ENCODE data around the gene ZNF619.

DNA sequence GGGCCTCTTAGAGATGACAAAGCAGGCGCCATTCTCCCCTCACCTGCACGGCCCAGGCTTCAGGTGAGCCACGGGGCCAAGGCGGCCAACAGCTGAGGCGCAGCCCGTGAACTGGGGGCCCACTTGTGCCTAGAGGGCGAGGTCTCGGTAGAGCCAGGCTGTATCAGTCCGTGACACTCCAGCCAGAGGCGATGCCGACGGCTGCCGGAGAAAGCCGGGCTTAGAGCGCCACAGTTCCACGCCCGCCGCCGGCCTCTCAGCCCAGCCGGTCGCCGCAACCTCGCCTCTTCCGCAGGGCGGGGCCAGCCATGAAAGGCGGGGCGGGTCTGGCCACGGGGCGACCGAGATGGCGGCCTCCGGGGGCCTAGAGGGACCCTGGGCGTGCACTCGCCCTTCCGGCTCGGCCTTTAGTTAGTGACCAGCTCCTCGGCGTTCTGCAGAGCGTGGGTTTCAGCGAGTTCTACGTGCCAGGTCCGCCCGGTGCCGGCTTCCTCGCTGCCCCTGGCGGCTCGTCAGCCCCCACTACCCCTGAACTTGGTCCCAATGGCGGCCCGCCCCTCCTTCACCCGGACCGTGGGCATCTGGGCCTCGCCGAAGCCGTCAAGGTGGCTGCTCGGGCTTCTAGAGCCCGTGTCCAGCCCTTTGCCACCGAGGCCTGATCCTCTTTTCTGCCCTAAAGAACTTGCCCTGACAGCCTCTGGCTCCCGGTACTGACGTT is 47.8 kb downstream of the ZNF619 start, which contains the start of gene ZNF621:
- peak; percentile 93 for TF ChIP-seq POLR2A (IDR thresholded peaks at IDR 0.05)
- TF ChIP-seq, protein P1, sequence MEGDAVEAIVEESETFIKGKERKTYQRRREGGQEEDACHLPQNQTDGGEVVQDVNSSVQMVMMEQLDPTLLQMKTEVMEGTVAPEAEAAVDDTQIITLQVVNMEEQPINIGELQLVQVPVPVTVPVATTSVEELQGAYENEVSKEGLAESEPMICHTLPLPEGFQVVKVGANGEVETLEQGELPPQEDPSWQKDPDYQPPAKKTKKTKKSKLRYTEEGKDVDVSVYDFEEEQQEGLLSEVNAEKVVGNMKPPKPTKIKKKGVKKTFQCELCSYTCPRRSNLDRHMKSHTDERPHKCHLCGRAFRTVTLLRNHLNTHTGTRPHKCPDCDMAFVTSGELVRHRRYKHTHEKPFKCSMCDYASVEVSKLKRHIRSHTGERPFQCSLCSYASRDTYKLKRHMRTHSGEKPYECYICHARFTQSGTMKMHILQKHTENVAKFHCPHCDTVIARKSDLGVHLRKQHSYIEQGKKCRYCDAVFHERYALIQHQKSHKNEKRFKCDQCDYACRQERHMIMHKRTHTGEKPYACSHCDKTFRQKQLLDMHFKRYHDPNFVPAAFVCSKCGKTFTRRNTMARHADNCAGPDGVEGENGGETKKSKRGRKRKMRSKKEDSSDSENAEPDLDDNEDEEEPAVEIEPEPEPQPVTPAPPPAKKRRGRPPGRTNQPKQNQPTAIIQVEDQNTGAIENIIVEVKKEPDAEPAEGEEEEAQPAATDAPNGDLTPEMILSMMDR (IDR thresholded peaks at IDR 0.05), result peak in 2 of 4 donors; percentile 10 to 16
